ENCODE data around the gene KCNAB2.

The KCNAB2 gene

DNA sequence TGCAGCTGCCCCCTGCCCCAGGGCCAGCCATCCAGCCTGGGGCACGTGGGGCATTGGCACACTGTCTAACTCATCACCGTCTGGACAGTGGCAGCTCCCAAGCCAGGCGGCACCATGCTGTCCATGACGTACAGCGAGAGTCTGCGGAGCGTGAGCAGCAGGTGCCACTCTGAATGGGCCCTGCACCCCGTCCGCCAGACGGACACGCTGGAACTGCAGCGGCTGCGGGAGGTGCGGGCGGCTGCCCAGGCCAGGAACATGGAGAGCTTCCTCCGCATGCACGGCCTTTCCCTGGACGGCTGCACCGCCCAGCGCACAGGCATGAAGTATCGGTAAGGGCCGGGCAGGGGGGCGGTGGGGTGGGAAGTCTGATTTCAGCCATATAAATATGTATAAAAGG, 5.7 kb downstream of the KCNAB2 start:
- no peaks in the 10 kb centered on the region for H3K9me3 ChIP-seq (ENCODE audit: low read length)
- no peaks in the 10 kb centered on the region for H4K20me1 ChIP-seq (ENCODE audit: insufficient read depth, low read length)
- no peaks in the 10 kb centered on the region for H3F3A ChIP-seq (ENCODE audit: insufficient read depth, low read length)
- H2AFZ ChIP-seq (ENCODE audit: low read length), result no peak overlapping the region
- H3K4me1 ChIP-seq (ENCODE audit: insufficient read depth, low read length, severe bottlenecking), result no peaks in the 10 kb centered on the region
- no peaks in the 10 kb centered on the region for H3K79me2 ChIP-seq (ENCODE audit: insufficient read depth, low read length)
- H3K36me3 ChIP-seq (ENCODE audit: insufficient read depth, low read length), result peaks cover 4% of the 10 kb centered on the region; the same call in 1 of the 2 replicates
- H3K27me3 ChIP-seq (ENCODE audit: insufficient read depth, low read length), result no peaks in the 10 kb centered on the region
- H3K9me2 ChIP-seq (ENCODE audit: low read depth, low read length), result no peaks in the 10 kb centered on the region
- H3K27ac ChIP-seq (ENCODE audit: low read depth, low read length, poor library complexity, severe bottlenecking), result no peak overlapping the region
- TF ChIP-seq EZH2 (IDR thresholded peaks at IDR 0.05; ENCODE audit: borderline replicate concordance, low read length), result no peak
- TF ChIP-seq, protein P1, sequence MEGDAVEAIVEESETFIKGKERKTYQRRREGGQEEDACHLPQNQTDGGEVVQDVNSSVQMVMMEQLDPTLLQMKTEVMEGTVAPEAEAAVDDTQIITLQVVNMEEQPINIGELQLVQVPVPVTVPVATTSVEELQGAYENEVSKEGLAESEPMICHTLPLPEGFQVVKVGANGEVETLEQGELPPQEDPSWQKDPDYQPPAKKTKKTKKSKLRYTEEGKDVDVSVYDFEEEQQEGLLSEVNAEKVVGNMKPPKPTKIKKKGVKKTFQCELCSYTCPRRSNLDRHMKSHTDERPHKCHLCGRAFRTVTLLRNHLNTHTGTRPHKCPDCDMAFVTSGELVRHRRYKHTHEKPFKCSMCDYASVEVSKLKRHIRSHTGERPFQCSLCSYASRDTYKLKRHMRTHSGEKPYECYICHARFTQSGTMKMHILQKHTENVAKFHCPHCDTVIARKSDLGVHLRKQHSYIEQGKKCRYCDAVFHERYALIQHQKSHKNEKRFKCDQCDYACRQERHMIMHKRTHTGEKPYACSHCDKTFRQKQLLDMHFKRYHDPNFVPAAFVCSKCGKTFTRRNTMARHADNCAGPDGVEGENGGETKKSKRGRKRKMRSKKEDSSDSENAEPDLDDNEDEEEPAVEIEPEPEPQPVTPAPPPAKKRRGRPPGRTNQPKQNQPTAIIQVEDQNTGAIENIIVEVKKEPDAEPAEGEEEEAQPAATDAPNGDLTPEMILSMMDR (IDR thresholded peaks at IDR 0.05; ENCODE audit: low read length), result no peak
- no peak overlapping the region for H3K9ac ChIP-seq (ENCODE audit: low read length)
- H3K4me3 ChIP-seq (ENCODE audit: low read depth, low read length, poor library complexity, severe bottlenecking), result no peak overlapping the region
- H3K4me2 ChIP-seq (ENCODE audit: low read length), result no peak overlapping the region

DNA sequence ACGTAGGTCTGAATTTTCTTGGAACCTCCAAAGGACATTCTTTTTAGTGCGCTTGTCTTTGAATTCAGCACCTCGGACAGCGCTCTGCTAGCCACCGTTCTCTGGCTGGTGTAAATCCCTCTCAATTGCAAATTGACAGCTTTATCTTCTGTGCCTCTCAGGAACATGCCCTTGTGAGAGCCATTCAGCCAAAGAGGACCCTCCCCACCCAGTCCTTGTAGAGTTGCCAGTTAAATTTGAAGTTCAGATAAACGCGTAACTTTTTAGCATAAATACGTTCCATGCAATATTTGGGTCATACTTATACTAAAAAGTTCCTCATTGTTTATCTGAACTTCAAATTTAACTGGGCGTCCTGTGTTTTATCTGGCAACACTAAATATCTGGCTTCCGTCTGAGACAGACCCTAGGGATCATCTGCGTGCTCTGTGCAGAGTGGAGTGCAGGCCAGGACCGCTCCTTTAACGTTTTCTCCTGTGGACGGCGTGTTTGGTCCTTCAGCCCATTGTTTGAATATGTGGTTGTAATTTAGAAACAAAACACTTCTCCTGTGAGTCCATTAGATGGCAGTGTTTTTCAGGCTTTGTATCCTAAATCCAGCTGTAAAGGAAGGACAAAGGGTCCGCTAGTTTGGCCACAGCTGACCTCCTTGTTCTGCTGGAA, 7.0 kb downstream of the KCNAB2 start:
- Histone ChIP-seq H3K27ac (ENCODE audit: low read depth, low read length, poor library complexity, severe bottlenecking) (no peak overlapping the region), H3K4me2 (ENCODE audit: low read length) (no peak overlapping the region), H3K4me1 (ENCODE audit: insufficient read depth, low read length, severe bottlenecking) (no peaks in the 10 kb centered on the region), H3K9ac (ENCODE audit: low read length) (no peak overlapping the region), H4K20me1 (ENCODE audit: insufficient read depth, low read length) (no peaks in the 10 kb centered on the region), H3K79me2 (ENCODE audit: insufficient read depth, low read length) (no peaks in the 10 kb centered on the region), H3K27me3 (ENCODE audit: insufficient read depth, low read length) (no peaks in the 10 kb centered on the region), H2AFZ (ENCODE audit: low read length) (no peak overlapping the region), H3K9me3 (ENCODE audit: low read length) (no peaks in the 10 kb centered on the region), H3K9me2 (ENCODE audit: low read depth, low read length) (no peaks in the 10 kb centered on the region), H3K36me3 (ENCODE audit: insufficient read depth, low read length) (peaks cover 4% of the 10 kb centered on the region; the same call in 1 of the 2 replicates), H3K4me3 (ENCODE audit: low read depth, low read length, poor library complexity, severe bottlenecking) (no peak overlapping the region), H3F3A (ENCODE audit: insufficient read depth, low read length) (no peaks in the 10 kb centered on the region)
- TF ChIP-seq, protein P1 (IDR thresholded peaks at IDR 0.05; ENCODE audit: low read length), result peak; percentile 49; the same call in 1 of the 2 replicates
- TF ChIP-seq EZH2 (IDR thresholded peaks at IDR 0.05; ENCODE audit: borderline replicate concordance, low read length), result no peak

DNA sequence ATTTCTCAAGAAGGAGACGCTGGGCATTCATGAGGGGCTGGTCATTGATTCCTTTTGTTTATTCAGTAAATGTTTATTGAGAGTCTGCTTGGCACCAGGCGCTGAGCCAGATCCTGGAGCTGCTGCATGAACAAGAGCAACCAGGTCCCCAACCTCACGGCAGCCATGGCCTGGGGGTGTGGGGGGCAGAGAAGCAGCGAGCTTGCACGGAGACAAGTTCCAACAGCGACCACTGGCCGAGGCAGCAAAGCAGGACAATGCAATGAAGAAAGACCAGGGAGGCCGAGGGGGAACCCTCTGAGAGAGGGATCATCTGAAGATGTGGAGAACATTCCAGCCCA, 7.5 kb downstream of the KCNAB2 start:
- Histone ChIP-seq H3K9me3 (ENCODE audit: low read length) (no peaks in the 10 kb centered on the region), H3K79me2 (ENCODE audit: insufficient read depth, low read length) (no peaks in the 10 kb centered on the region), H3K9ac (ENCODE audit: low read length) (no peak overlapping the region), H3K4me3 (ENCODE audit: low read depth, low read length, poor library complexity, severe bottlenecking) (no peak overlapping the region), H2AFZ (ENCODE audit: low read length) (no peak overlapping the region), H3K4me1 (ENCODE audit: insufficient read depth, low read length, severe bottlenecking) (no peaks in the 10 kb centered on the region), H4K20me1 (ENCODE audit: insufficient read depth, low read length) (no peaks in the 10 kb centered on the region), H3K27me3 (ENCODE audit: insufficient read depth, low read length) (no peaks in the 10 kb centered on the region), H3K9me2 (ENCODE audit: low read depth, low read length) (no peaks in the 10 kb centered on the region), H3K36me3 (ENCODE audit: insufficient read depth, low read length) (peaks cover 4% of the 10 kb centered on the region; the same call in 1 of the 2 replicates), H3K4me2 (ENCODE audit: low read length) (no peak overlapping the region), H3F3A (ENCODE audit: insufficient read depth, low read length) (no peaks in the 10 kb centered on the region), H3K27ac (ENCODE audit: low read depth, low read length, poor library complexity, severe bottlenecking) (no peak overlapping the region)
- no peak for TF ChIP-seq EZH2 (IDR thresholded peaks at IDR 0.05; ENCODE audit: borderline replicate concordance, low read length)
- TF ChIP-seq, protein P1 (IDR thresholded peaks at IDR 0.05; ENCODE audit: low read length), result no peak
